GM13976 (cell line): Measurements from ENCODE around the gene ZNF462.
"Not testable (repeated sequence)": the region's sequence is repeated elsewhere in the genome, so short reads cannot be mapped to it uniquely, and the experiment has no call there.

Source experiments
- DNase-seq: peaks from one replicate; pipeline ENCODE4 v3.0.0; 2012; ENCODE audit warnings: low spot score
- CTCF ChIP-seq: IDR thresholded peaks from 2 replicates; pipeline ENCODE4 v1.5.1; 2012; ENCODE audit warnings: borderline replicate concordance, mild to moderate bottlenecking; ENCODE audit not compliant: insufficient read depth; ENCODE audit errors: extremely low read depth, missing control alignments, control extremely low read depth
- in situ Hi-C: fragments of 300-500 bp; cut with MboI; formaldehyde crosslinking; loops from one replicate; pipeline ENCODE4 v1.12.0; 2022; ENCODE audit warnings: low sequenced_read_pairs, mixed read lengths, inconsistent platforms; ENCODE audit not compliant: unreplicated experiment

Gene ZNF462

GRCh38 chr9:106846857-106847256, 16.1 kb upstream of the ZNF462 start:
- DNase-seq, result no peak
- in situ Hi-C loops, result no loop called here
- no peak for TF ChIP-seq CTCF

GRCh38 chr9:106851640-106852039, 11.3 kb upstream of the ZNF462 start:
- in situ Hi-C loops, result not testable (repeated sequence)

GRCh38 chr9:106857811-106858470, 5.0 kb upstream of the ZNF462 start:
- no peak for TF ChIP-seq CTCF
- DNase-seq, result no peak
- in situ Hi-C loops, result no loop called here

More at GRCh38 chr9:106851640-106852039, 11.3 kb upstream of the ZNF462 start:
- DNase-seq, result not testable (repeated sequence)

- no peak for TF ChIP-seq CTCF
- DNase-seq, result peak; percentile 12
- in situ Hi-C loops, result no loop called here
Measured at GRCh38 chr9:106859957-106860720, 2.8 kb upstream of the ZNF462 start.

- in situ Hi-C loops, result no loop called here
- DNase-seq, result peak; percentile 13
Measured at GRCh38 chr9:106860721-106861639, 2.0 kb upstream of the ZNF462 start.

GRCh38 chr9:106861640-106862109, 1.3 kb upstream of the ZNF462 start:
- peak; percentile 10 for DNase-seq
- TF ChIP-seq CTCF, result no peak
- in situ Hi-C loops, result no loop called here

More at GRCh38 chr9:106860721-106861639, 2.0 kb upstream of the ZNF462 start:
- TF ChIP-seq CTCF, result no peak
